BLaER1 treated with 17β-estradiol and CSF1 and Interleukin-3, amounts not matched to agents 10 nM and 100 nM (cell line): ENCODE results near the gene NLRP9.
"Not testable (repeated sequence)": the region's sequence is repeated elsewhere in the genome, so short reads cannot be mapped to it uniquely, and the experiment has no call there.

Experiments
- H3K27ac ChIP-seq, 11 experiments: shearing (Covaris generic); formaldehyde crosslinking; 2 replicates each; pipeline ENCODE4 v1.8.1; 2022
- H3K27me3 ChIP-seq, 11 experiments: shearing (Covaris generic); formaldehyde crosslinking; 2 replicates each; pipeline ENCODE4 v1.8.1; 2022
- H3K36me3 ChIP-seq, 11 experiments: shearing (Covaris generic); formaldehyde crosslinking; 2 replicates each; pipeline ENCODE4 v1.8.1; 2022
- H3K4me1 ChIP-seq, 10 experiments: shearing (Covaris generic); formaldehyde crosslinking; 2 replicates each; pipeline ENCODE4 v1.8.1; 2022
- H3K4me2 ChIP-seq, 11 experiments: shearing (Covaris generic); formaldehyde crosslinking; 2 replicates each; pipeline ENCODE4 v1.8.1; 2022
- H3K4me3 ChIP-seq, 10 experiments: shearing (Covaris generic); formaldehyde crosslinking; 2 replicates each; pipeline ENCODE4 v1.8.1; 2022
- H3K9ac ChIP-seq, 11 experiments: shearing (Covaris generic); formaldehyde crosslinking; 2 replicates each; pipeline ENCODE4 v1.8.1; 2022
- H3K9me3 ChIP-seq, 11 experiments: shearing (Covaris generic); formaldehyde crosslinking; replicated peaks in 1 of 11; 2 replicates each; pipeline ENCODE4 v1.8.1; 2022
- H4K20me1 ChIP-seq, 11 experiments: shearing (Covaris generic); formaldehyde crosslinking; 2 replicates each; pipeline ENCODE4 v1.8.1; 2022
- Cebpa-rat ChIP-seq, 11 experiments: shearing (Covaris generic); IDR thresholded peaks; 2 replicates each; pipeline ENCODE4 v1.8.1; 2022

NLRP9 gene

DNA sequence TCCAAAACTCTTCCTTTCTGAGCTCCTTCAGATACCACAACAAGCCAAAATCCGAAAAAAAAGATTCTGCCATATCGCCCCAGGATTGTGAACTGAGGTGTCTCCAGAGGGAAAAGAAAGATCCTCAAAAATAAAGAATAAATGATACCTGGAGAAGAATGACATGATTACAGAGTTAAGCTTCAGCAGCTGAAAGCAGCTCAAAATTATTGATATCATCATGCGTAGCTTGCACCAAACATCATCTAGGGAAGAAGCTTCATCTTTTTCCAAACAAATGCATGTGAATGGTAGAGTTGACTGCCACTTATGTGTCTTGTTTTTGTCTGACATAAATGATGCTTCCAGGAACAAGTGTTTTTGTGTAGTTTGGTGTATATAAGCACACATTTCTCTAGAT lies at the start of gene NLRP9:
NLRP9 (minus strand) TSS at position 101 of the 400 bp plus-strand sequence; CDS start at position 73, 28 bp downstream.
- TF ChIP-seq Cebpa-rat (IDR thresholded peaks at IDR 0.05), result no peak
- no peak within 1 kb of the TSS for H3K4me3 ChIP-seq

DNA sequence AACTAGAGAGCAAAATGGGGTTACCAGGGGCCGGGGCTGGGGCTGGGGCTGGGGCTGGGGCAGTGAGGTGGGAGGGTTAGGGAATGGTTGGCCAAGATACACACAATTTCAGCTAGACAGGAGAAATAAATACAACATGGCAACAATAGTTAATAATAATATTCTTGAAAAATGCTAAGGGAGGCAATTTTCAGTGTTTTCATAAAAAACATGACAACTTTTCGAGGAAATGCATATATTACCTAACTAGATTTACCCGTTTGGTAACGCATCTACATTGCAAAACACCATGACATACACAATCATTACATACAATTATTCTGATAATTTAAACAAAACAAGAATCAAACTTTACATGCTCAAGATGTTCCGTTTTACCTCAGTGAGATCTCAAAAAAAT lies 42.9 kb upstream of the NLRP9 start:
- Histone ChIP-seq H3K27me3 (no peaks in the 10 kb centered on the region), H3K9ac (no peak overlapping the region), H4K20me1 (no peaks in the 10 kb centered on the region), H3K27ac (no peak overlapping the region), H3K4me3 (no peak overlapping the region), H3K9me3 (no peaks in the 10 kb centered on the region), H3K4me2 (no peak overlapping the region), H3K4me1 (no peaks in the 10 kb centered on the region), H3K36me3 (no peaks in the 10 kb centered on the region)
- no peak for TF ChIP-seq Cebpa-rat (IDR thresholded peaks at IDR 0.05)

More for the DNA sequence above, at the start of gene NLRP9:
- Histone ChIP-seq H3K27ac (no peak within 1 kb of the TSS), H3K4me2 (no peak within 1 kb of the TSS), H4K20me1 (no peaks in the 10 kb centered on the region), H3K4me1 (no peaks in the 10 kb centered on the region; a peak in 1 of 20 replicates), H3K9ac (no peak within 1 kb of the TSS), H3K9me3 (no peaks in the 10 kb centered on the region), H3K36me3 (no peaks in the 10 kb centered on the region), H3K27me3 (no peaks in the 10 kb centered on the region)

DNA sequence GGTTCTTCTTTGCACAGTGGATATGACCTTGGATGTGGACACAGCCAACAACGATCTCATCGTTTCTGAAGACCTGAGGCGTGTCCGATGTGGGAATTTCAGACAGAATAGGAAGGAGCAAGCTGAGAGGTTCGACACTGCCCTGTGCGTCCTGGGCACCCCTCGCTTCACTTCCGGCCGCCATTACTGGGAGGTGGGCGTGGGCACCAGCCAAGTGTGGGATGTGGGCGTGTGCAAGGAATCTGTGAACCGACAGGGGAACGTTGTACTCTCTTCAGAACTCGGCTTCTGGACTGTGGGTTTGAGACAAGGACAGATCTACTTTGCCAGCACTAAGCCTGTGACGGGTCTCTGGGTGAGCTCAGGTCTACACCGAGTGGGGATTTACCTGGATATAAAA lies 40.1 kb upstream of the NLRP9 start:
- Histone ChIP-seq H3K36me3 (no peaks in the 10 kb centered on the region), H3K4me2 (no peak overlapping the region), H3K9me3 (no peaks in the 10 kb centered on the region), H4K20me1 (no peaks in the 10 kb centered on the region), H3K9ac (no peak overlapping the region), H3K4me1 (no peaks in the 10 kb centered on the region), H3K4me3 (no peak overlapping the region), H3K27ac (no peak overlapping the region), H3K27me3 (no peaks in the 10 kb centered on the region)
- no peak for TF ChIP-seq Cebpa-rat (IDR thresholded peaks at IDR 0.05)

GRCh38 chr19:55777528-55777927 lies 39.3 kb upstream of the NLRP9 start:
- H3K27ac ChIP-seq, result no peak overlapping the region
- no peak overlapping the region for H3K9ac ChIP-seq
- TF ChIP-seq Cebpa-rat (IDR thresholded peaks at IDR 0.05), result no peak
- H3K36me3 ChIP-seq, result no peaks in the 10 kb centered on the region
- no peaks in the 10 kb centered on the region for H3K4me1 ChIP-seq
- no peak overlapping the region for H3K4me3 ChIP-seq
- no peaks in the 10 kb centered on the region for H4K20me1 ChIP-seq
- H3K9me3 ChIP-seq, result no peaks in the 10 kb centered on the region
- no peak overlapping the region for H3K4me2 ChIP-seq
- no peaks in the 10 kb centered on the region for H3K27me3 ChIP-seq

DNA sequence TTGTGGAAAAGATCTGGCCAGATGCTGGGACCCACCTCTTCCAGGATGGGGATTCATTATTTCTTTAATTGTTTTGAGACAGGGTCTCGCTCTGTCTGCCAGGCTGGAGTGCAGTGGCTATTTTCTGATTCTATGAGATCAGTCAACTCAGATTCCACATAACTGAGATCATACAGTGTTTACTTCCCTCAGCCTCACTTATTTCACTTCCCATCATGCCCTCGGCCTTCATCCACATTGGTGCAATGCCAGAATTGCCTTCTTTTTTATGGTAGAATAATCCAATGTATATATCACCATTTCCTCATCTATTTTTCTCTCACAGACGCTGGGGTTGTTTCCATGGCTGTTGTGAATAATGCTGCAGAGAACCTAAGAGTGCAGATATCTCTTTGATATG lies 31.4 kb upstream of the NLRP9 start:
- H3K27me3 ChIP-seq, H3K9me3 ChIP-seq, H3K4me1 ChIP-seq, H3K4me3 ChIP-seq, H3K36me3 ChIP-seq, H3K27ac ChIP-seq, H3K9ac ChIP-seq, H3K4me2 ChIP-seq, H4K20me1 ChIP-seq: not testable (repeated sequence)

DNA sequence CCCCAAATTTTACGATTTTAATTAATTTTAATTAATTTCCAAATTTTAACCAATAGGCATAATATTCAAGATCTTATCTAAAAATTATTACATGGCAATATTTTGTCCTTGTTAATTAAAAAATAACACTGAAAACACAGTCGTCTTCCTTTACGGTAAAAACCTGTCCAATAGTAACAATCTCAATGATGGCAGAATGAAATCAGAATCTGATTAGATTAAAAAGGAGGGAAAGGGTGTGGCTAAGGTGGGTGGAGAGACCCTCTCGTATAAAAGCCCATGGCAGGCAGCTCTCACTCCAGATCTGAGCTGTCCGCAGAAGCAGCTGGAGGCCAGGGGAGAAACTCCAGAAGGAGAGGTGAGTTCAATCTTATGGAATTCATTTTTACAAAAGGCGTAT lies 30.6 kb upstream of the NLRP9 start, which contains the start of gene RFPL4AL1:
RFPL4AL1 (plus strand) TSS at position 301 of the 400 bp plus-strand sequence. CDS start 2,687 bp downstream, outside the sequence.
- not testable (repeated sequence) for H3K36me3 ChIP-seq, H4K20me1 ChIP-seq, H3K27ac ChIP-seq, H3K4me2 ChIP-seq, H3K9ac ChIP-seq, H3K27me3 ChIP-seq, H3K4me1 ChIP-seq, H3K4me3 ChIP-seq, H3K9me3 ChIP-seq

DNA sequence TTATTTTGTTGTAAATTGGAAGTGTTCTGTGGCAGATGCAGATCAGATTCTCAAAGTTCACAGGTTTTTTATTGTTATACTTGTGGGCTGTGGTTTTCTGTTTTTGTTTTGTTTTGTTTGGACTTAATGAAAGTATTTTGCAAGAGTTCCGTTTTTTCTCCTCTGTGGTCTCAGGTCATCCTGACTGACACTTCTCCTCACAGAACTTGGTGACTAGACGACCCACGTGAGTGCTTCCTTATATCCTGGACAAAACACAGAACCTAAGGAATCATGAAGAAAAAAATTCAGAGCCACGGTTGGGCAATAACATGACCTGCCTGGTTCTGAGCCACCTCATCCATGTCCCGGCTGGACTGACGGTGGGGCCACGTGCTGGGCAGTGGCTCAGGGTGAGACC lies 28.3 kb upstream of the NLRP9 start:
- Histone ChIP-seq H3K4me1 (no peaks in the 10 kb centered on the region), H3K27ac (no peak overlapping the region), H3K36me3 (no peaks in the 10 kb centered on the region), H3K4me3 (no peak overlapping the region), H3K9me3 (no peaks in the 10 kb centered on the region), H4K20me1 (no peaks in the 10 kb centered on the region), H3K27me3 (no peaks in the 10 kb centered on the region), H3K4me2 (no peak overlapping the region), H3K9ac (no peak overlapping the region)
- no peak for TF ChIP-seq Cebpa-rat (IDR thresholded peaks at IDR 0.05)

DNA sequence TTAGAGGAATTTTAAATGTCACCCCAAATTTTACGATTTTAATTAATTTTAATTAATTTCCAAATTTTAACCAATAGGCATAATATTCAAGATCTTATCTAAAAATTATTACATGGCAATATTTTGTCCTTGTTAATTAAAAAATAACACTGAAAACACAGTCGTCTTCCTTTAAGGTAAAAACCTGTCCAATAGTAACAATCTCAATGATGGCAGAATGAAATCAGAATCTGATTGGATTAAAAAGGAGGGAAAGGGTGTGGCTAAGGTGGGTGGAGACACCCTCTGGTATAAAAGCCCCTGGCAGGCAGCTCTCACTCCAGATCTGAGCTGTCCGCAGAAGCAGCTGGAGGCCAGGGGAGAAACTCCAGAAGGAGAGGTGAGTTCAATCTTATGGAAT lies 20.6 kb upstream of the NLRP9 start, which contains the start of gene RFPL4A:
RFPL4A (plus strand) TSS at position 301 of the 400 bp plus-strand sequence. CDS start 2,704 bp downstream, outside the sequence.
- not testable (repeated sequence) for H3K27me3 ChIP-seq, H4K20me1 ChIP-seq, H3K4me1 ChIP-seq, H3K4me3 ChIP-seq, H3K9me3 ChIP-seq, H3K36me3 ChIP-seq, H3K4me2 ChIP-seq, H3K27ac ChIP-seq, H3K9ac ChIP-seq

DNA sequence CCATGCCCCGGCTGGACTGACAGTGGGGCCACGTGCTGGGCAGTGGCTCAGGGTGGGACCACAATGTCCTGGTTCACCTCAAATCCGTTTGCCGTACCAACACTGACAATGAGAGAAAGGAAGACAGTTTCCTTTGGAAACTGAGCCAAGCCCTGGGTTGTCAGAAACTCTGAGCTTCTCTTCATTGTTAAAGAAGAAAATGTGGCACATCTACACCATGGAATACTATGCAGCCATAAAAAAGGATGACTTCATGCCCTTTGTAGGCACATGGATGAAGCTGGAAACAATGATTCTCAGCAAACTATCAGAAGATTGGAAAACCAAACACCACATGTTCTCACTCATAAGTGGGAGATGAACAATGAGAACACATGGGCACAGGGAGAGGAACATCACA lies 18.6 kb upstream of the NLRP9 start:
- H3K4me2 ChIP-seq, H3K36me3 ChIP-seq, H3K4me3 ChIP-seq, H3K27me3 ChIP-seq, H3K27ac ChIP-seq, H3K9me3 ChIP-seq, H3K4me1 ChIP-seq, H4K20me1 ChIP-seq, H3K9ac ChIP-seq: not testable (repeated sequence)

DNA sequence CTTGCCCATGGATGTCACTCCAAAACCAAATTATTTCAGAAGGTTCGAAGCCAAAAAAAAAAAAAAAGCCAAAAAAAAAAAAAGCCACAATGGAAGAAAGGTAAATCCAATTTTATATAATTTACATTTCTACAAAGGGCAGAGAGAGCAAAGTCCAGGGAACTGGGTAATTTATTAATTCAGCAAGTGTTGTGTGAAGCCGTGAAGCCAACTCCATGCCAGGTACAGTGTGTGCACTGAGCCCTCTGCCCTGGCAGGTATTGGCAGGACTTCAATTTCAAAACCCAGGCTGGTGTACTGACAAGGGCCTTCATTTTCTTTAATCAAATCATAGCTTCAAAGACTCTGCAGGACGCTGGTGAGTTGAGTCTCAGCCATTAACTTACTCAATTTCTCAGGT lies 15.2 kb upstream of the NLRP9 start:
- Histone ChIP-seq H3K27ac (no peak overlapping the region), H3K9ac (no peak overlapping the region), H3K4me1 (no peaks in the 10 kb centered on the region), H4K20me1 (no peaks in the 10 kb centered on the region), H3K4me3 (no peak overlapping the region), H3K36me3 (no peaks in the 10 kb centered on the region), H3K27me3 (no peaks in the 10 kb centered on the region), H3K4me2 (no peak overlapping the region), H3K9me3 (no peaks in the 10 kb centered on the region)
- no peak for TF ChIP-seq Cebpa-rat (IDR thresholded peaks at IDR 0.05)

DNA sequence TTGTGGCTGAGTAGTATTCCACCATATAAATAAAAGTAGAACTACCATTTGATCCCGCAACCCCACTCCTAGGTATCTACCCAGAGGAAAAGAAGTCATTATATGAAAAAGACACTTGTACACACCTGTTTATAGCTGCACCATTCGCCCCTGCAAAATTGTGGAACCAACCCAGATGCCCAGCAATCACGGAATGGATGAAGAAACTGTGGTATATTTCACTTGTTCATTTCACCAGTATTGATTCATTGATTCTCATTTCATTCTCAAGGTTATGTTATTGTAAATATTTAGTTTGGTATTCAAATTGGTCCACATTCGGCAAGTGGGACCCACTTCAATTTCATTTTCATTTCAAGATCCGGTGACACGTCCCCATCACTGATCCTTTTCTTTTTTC lies 12.5 kb upstream of the NLRP9 start:
- no peak overlapping the region for H3K4me2 ChIP-seq
- no peaks in the 10 kb centered on the region for H3K9me3 ChIP-seq

DNA sequence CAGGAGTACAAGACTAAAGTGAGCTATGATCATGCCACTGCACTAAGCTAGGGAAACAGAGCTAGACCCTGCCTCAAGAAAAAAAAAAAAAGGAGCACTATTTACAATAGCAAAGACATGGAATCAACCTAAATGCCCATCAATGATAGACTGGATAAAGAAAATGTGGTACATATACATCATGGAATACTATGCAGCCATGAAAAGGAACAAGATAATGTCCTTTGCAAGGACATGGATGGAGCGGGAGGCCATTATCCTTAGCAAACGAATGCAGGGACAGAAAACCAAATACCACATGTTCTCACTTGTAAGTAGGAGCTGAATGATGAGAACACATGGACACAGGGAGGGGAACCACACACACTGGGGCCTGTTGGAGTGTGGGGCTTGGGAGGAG lies 7.8 kb downstream of the NLRP9 start:
- H3K27ac ChIP-seq, H3K4me3 ChIP-seq, H3K4me1 ChIP-seq, H3K9ac ChIP-seq, H4K20me1 ChIP-seq, H3K27me3 ChIP-seq, H3K36me3 ChIP-seq, H3K4me2 ChIP-seq: not testable (repeated sequence)
- H3K9me3 ChIP-seq, result peaks cover 0 to 15% (median 12%) of the 10 kb centered on the region in 11 experiments; a peak in 15 of 22 replicates

More for the DNA sequence above, 12.5 kb upstream of the NLRP9 start:
- Histone ChIP-seq H3K27ac (no peak overlapping the region), H3K27me3 (no peaks in the 10 kb centered on the region), H3K9ac (no peak overlapping the region), H4K20me1 (no peaks in the 10 kb centered on the region), H3K36me3 (no peaks in the 10 kb centered on the region), H3K4me1 (no peaks in the 10 kb centered on the region), H3K4me3 (no peak overlapping the region)
- no peak for TF ChIP-seq Cebpa-rat (IDR thresholded peaks at IDR 0.05)
